HEK293 (cell line): Measurements from ENCODE around the gene GABRR1.

Experiments
- CTCF ChIA-PET: fragments of 350-600 bp; formaldehyde crosslinking; extraction: SDS; loops from one replicate; lab custom pipeline; 2021; ENCODE audit warnings: antibody characterized with exemption; lab: Yijun Ruan, JAX
- POLR2A ChIA-PET: fragments of 300-600 bp; formaldehyde crosslinking; extraction: SDS; loops from one replicate; lab custom pipeline; 2020; ENCODE audit warnings: antibody characterized with exemption, inconsistent platforms; lab: Yijun Ruan, JAX
- H3K27ac ChIP-seq: fragments of 200-500 bp; sonication (Bioruptor generic); 2 replicates; pipeline ENCODE4 v1.5.1; 2014; ENCODE audit warnings: low read depth, low read length, control low read depth, inconsistent platforms; ENCODE audit errors: extremely low read depth
- H3K36me3 ChIP-seq, 2 experiments: fragments of 200-500 bp in 1 of 2; sonication (Bioruptor generic) in 1 of 2; 1 replicate in 1 of 2; 2 replicates in 1 of 2; pipeline ENCODE4 v1.5.1; 2014 to 2017; ENCODE audit warnings: inconsistent platforms in 2 of 2, low read length in 2 of 2; ENCODE audit not compliant: control insufficient read depth in 2 of 2, insufficient read depth in 1 of 2
- H3K4me1 ChIP-seq: fragments of 200-500 bp; sonication (Bioruptor generic); 2 replicates; pipeline ENCODE4 v1.5.1; 2014; ENCODE audit warnings: mild to moderate bottlenecking, low read length, inconsistent platforms; ENCODE audit not compliant: control insufficient read depth, insufficient read depth
- H3K4me3 ChIP-seq: 2 replicates; pipeline ENCODE4 v1.5.1; 2011; ENCODE audit warnings: low read depth, mild to moderate bottlenecking, control low read depth, low read length, moderate library complexity
- H3K9me3 ChIP-seq: fragments of 200-500 bp; sonication (Bioruptor generic); 2 replicates; pipeline ENCODE4 v1.5.1; 2014; ENCODE audit warnings: low read depth, low read length, inconsistent platforms; ENCODE audit not compliant: control insufficient read depth, insufficient read depth
- GLI2 ChIP-seq: fragments of 450-650 bp; formaldehyde crosslinking; IDR thresholded peaks from 2 replicates; pipeline ENCODE4; 2017; ENCODE audit warnings: missing biosample characterization, missing genetic modification characterization, low read depth, borderline replicate concordance
- IKZF3 ChIP-seq: fragments of 450-650 bp; IDR thresholded peaks from 2 replicates; pipeline ENCODE4 v1.5.0; 2018; ENCODE audit warnings: missing biosample characterization, mild to moderate bottlenecking, missing genetic modification characterization, moderate library complexity
- KLF7 ChIP-seq: fragments of 450-650 bp; formaldehyde crosslinking; IDR thresholded peaks from 2 replicates; pipeline ENCODE4 v1.5.1; 2016; ENCODE audit warnings: missing biosample characterization, missing genetic modification characterization, borderline replicate concordance
- OSR2 ChIP-seq: fragments of 450-650 bp; formaldehyde crosslinking; IDR thresholded peaks from 2 replicates; pipeline ENCODE4 v1.5.1; 2016; ENCODE audit warnings: missing biosample characterization, missing genetic modification characterization
- PRDM10 ChIP-seq: fragments of 450-650 bp; formaldehyde crosslinking; IDR thresholded peaks from 2 replicates; pipeline ENCODE4 v1.5.1; 2016; ENCODE audit warnings: missing biosample characterization, missing genetic modification characterization
- SCRT1 ChIP-seq: fragments of 450-650 bp; formaldehyde crosslinking; IDR thresholded peaks from 2 replicates; pipeline ENCODE4 v1.5.1; 2016; ENCODE audit warnings: missing biosample characterization, missing genetic modification characterization, borderline replicate concordance
- SP3 ChIP-seq: fragments of 450-650 bp; formaldehyde crosslinking; IDR thresholded peaks from 2 replicates; pipeline ENCODE4 v1.5.1; 2016; ENCODE audit warnings: missing biosample characterization, missing genetic modification characterization
- TCF7L2 ChIP-seq: IDR thresholded peaks from 2 replicates; pipeline ENCODE4 v1.6.1; 2011; ENCODE audit warnings: low read depth, mild to moderate bottlenecking, inconsistent platforms, low read length, moderate library complexity, borderline replicate concordance
- YY1 ChIP-seq: fragments of 450-650 bp; formaldehyde crosslinking; IDR thresholded peaks from 2 replicates; pipeline ENCODE4 v1.5.1; 2018; ENCODE audit warnings: missing biosample characterization, missing genetic modification characterization
- ZBTB17 ChIP-seq: fragments of 450-650 bp; formaldehyde crosslinking; IDR thresholded peaks from 2 replicates; pipeline ENCODE4 v1.5.1; 2016; ENCODE audit warnings: missing biosample characterization, missing genetic modification characterization
- ZBTB21 ChIP-seq: fragments of 450-650 bp; formaldehyde crosslinking; IDR thresholded peaks from 2 replicates; pipeline ENCODE4 v1.5.1; 2017; ENCODE audit warnings: missing biosample characterization, missing genetic modification characterization
- ZNF112 ChIP-seq: fragments of 450-650 bp; formaldehyde crosslinking; IDR thresholded peaks from 2 replicates; pipeline ENCODE4 v1.5.0; 2017; ENCODE audit warnings: missing biosample characterization, missing genetic modification characterization
- ZNF140 ChIP-seq: fragments of 450-650 bp; formaldehyde crosslinking; IDR thresholded peaks from 2 replicates; pipeline ENCODE4 v1.5.1; 2016; ENCODE audit warnings: missing biosample characterization, missing genetic modification characterization
- ZNF23 ChIP-seq: fragments of 450-650 bp; formaldehyde crosslinking; IDR thresholded peaks from 2 replicates; pipeline ENCODE4 v1.5.1; 2016; ENCODE audit warnings: missing biosample characterization, missing genetic modification characterization, borderline replicate concordance
- ZNF292 ChIP-seq: fragments of 450-650 bp; formaldehyde crosslinking; IDR thresholded peaks from 2 replicates; pipeline ENCODE4 v1.5.1; 2016; ENCODE audit warnings: low read depth, missing biosample characterization, missing genetic modification characterization, borderline replicate concordance
- ZNF350 ChIP-seq: fragments of 450-650 bp; formaldehyde crosslinking; IDR thresholded peaks from 2 replicates; pipeline ENCODE4 v1.5.0; 2017; ENCODE audit warnings: missing biosample characterization, mild to moderate bottlenecking, missing genetic modification characterization
- ZNF354C ChIP-seq: fragments of 450-650 bp; formaldehyde crosslinking; IDR thresholded peaks from 2 replicates; pipeline ENCODE4 v1.5.1; 2016; ENCODE audit warnings: missing biosample characterization, missing genetic modification characterization, low read depth, borderline replicate concordance
- ZNF37A ChIP-seq: fragments of 450-650 bp; IDR thresholded peaks from 2 replicates; pipeline ENCODE4 v1.5.1; 2018; ENCODE audit warnings: missing biosample characterization, missing genetic modification characterization
- ZNF514 ChIP-seq: fragments of 450-650 bp; formaldehyde crosslinking; IDR thresholded peaks from 2 replicates; pipeline ENCODE4 v1.5.1; 2016; ENCODE audit warnings: missing biosample characterization, missing genetic modification characterization
- ZNF580 ChIP-seq: fragments of 450-650 bp; formaldehyde crosslinking; IDR thresholded peaks from 2 replicates; pipeline ENCODE4 v1.5.1; 2016; ENCODE audit warnings: missing biosample characterization, missing genetic modification characterization
- ZNF621 ChIP-seq: fragments of 450-650 bp; formaldehyde crosslinking; IDR thresholded peaks from 2 replicates; pipeline ENCODE4 v1.5.1; 2017; ENCODE audit warnings: missing biosample characterization, missing genetic modification characterization
- ZNF670 ChIP-seq: fragments of 450-650 bp; formaldehyde crosslinking; IDR thresholded peaks from 2 replicates; pipeline ENCODE4 v1.5.1; 2016; ENCODE audit warnings: missing biosample characterization, missing genetic modification characterization, low read depth
- ZNF692 ChIP-seq: fragments of 450-650 bp; formaldehyde crosslinking; IDR thresholded peaks from 2 replicates; pipeline ENCODE4 v1.5.1; 2016; ENCODE audit warnings: missing biosample characterization, missing genetic modification characterization
- ZNF837 ChIP-seq: fragments of 450-650 bp; formaldehyde crosslinking; IDR thresholded peaks from 2 replicates; pipeline ENCODE4 v1.5.1; 2016; ENCODE audit warnings: missing biosample characterization, missing genetic modification characterization

Gene GABRR1

GRCh38 chr6:89172131-89172530, 45.0 kb downstream of the GABRR1 start:
- Histone ChIP-seq H3K36me3 (no peaks in the 10 kb centered on the region), H3K4me1 (no peaks in the 10 kb centered on the region), H3K27ac (no peak overlapping the region), H3K9me3 (no peaks in the 10 kb centered on the region), H3K4me3 (no peak overlapping the region)
- CTCF ChIA-PET: no interaction called here
- POLR2A ChIA-PET: no interaction called here
- TF ChIP-seq ZNF692 (no peak), IKZF3 (tag by site-specific recombination) (no peak), SP3 (tag by site-specific recombination) (no peak), ZNF350 (no peak), ZNF354C (tag by site-specific recombination) (no peak), ZNF23 (tag by site-specific recombination) (no peak), ZNF514 (tag by site-specific recombination) (no peak), ZNF621 (tag by site-specific recombination) (no peak), ZNF112 (tag by site-specific recombination) (no peak), ZNF37A (tag by site-specific recombination) (no peak), PRDM10 (no peak), ZBTB17 (tag by site-specific recombination) (no peak), KLF7 (tag by site-specific recombination) (no peak), TCF7L2 (no peak), ZBTB21 (no peak), ZNF140 (tag by site-specific recombination) (no peak), ZNF670 (tag by site-specific recombination) (no peak), ZNF580 (tag by site-specific recombination) (no peak)

GRCh38 chr6:89162047-89162371, 55.1 kb downstream of the GABRR1 start:
- no peaks in the 10 kb centered on the region for H3K4me1 ChIP-seq
- H3K27ac ChIP-seq: no peak overlapping the region
- H3K36me3 ChIP-seq: peaks cover 67 to 78% of the 10 kb centered on the region in 2 experiments
- ChIA-PET CTCF (interaction anchor here (0.9 to 1.5 kb wide), 3 partner anchors 9 to 19 kb away, joined by 3 to 4 read pairs (median 4); no protein-coding TSS in a partner anchor), POLR2A (interaction anchor here (0.7 kb wide), 1 partner anchor 82 kb away, joined by 3 read pairs; the partner anchor contains the start of gene PNRC1)
- H3K4me3 ChIP-seq: no peak overlapping the region
- no peaks in the 10 kb centered on the region for H3K9me3 ChIP-seq
- TF ChIP-seq ZNF140 (tag by site-specific recombination): no peak
- no peak for TF ChIP-seq ZNF292 (tag by site-specific recombination)
- TF ChIP-seq GLI2: no peak
- TF ChIP-seq ZNF837 (tag by site-specific recombination): no peak
- TF ChIP-seq YY1: no peak
- no peak for TF ChIP-seq ZNF580 (tag by site-specific recombination)
- TF ChIP-seq OSR2 (tag by site-specific recombination): no peak
- no peak for TF ChIP-seq SCRT1
- TF ChIP-seq, all 188 proteins: peak for 0
